HG03060 (cell line): Measurements from ENCODE around the gene HSPG2.
"Not testable (repeated sequence)": the region's sequence is repeated elsewhere in the genome, so short reads cannot be mapped to it uniquely, and the experiment has no call there.

Source experiments
- ATAC-seq: cut with Tn5 transposase; IDR thresholded peaks from one replicate; pipeline ENCODE4 v1.9.1; 2021; ENCODE audit warnings: low read depth, moderate number of reproducible peaks; ENCODE audit not compliant: unreplicated experiment

The HSPG2 gene

GRCh38 chr1:21937034-21937371 is at the start of gene HSPG2:
Gene HSPG2, minus strand, starts transcription at chr1:21937310. Its CDS starts 93 bp downstream, at chr1:21937217.
- ATAC-seq, result no peak

GRCh38 chr1:21986386-21986785 is 49.3 kb upstream of the HSPG2 start:
- not testable (repeated sequence) for ATAC-seq

GRCh38 chr1:21985893-21986292 is 48.8 kb upstream of the HSPG2 start:
- ATAC-seq, result not testable (repeated sequence)

- not testable (repeated sequence) for ATAC-seq
Measured at GRCh38 chr1:21983539-21983938, 46.4 kb upstream of the HSPG2 start.

- ATAC-seq, result not testable (repeated sequence)
Measured at GRCh38 chr1:21982122-21982521, 45.0 kb upstream of the HSPG2 start.

- not testable (repeated sequence) for ATAC-seq
Measured at GRCh38 chr1:21981253-21981652, 44.1 kb upstream of the HSPG2 start.

- ATAC-seq, result not testable (repeated sequence)
Measured at GRCh38 chr1:21980515-21981220, 43.6 kb upstream of the HSPG2 start.

GRCh38 chr1:21978209-21978608 is 41.1 kb upstream of the HSPG2 start:
- ATAC-seq, result not testable (repeated sequence)

GRCh38 chr1:21976703-21977239 is 39.7 kb upstream of the HSPG2 start, which contains the start of gene CELA3B:
Gene CELA3B, plus strand, starts transcription at chr1:21977022. Its CDS starts 18 bp downstream, at chr1:21977040.
- ATAC-seq, result not testable (repeated sequence)

- ATAC-seq, result not testable (repeated sequence)
Measured at GRCh38 chr1:21975296-21975695, 38.2 kb upstream of the HSPG2 start.

GRCh38 chr1:21974699-21975098 is 37.6 kb upstream of the HSPG2 start:
- ATAC-seq, result not testable (repeated sequence)

GRCh38 chr1:21973948-21974347 is 36.8 kb upstream of the HSPG2 start:
- not testable (repeated sequence) for ATAC-seq

GRCh38 chr1:21972973-21973441 is 35.9 kb upstream of the HSPG2 start:
- not testable (repeated sequence) for ATAC-seq

GRCh38 chr1:21970523-21970922 is 33.4 kb upstream of the HSPG2 start:
- not testable (repeated sequence) for ATAC-seq

- not testable (repeated sequence) for ATAC-seq
Measured at GRCh38 chr1:21969066-21969465, 32.0 kb upstream of the HSPG2 start.

GRCh38 chr1:21967216-21967615 is 30.1 kb upstream of the HSPG2 start:
- ATAC-seq, result not testable (repeated sequence)

GRCh38 chr1:21966247-21967000 is 29.3 kb upstream of the HSPG2 start:
- no peak for ATAC-seq

- ATAC-seq, result no peak
Measured at GRCh38 chr1:21963477-21964217, 26.5 kb upstream of the HSPG2 start.

- ATAC-seq, result no peak
Measured at GRCh38 chr1:21961799-21962198, 24.7 kb upstream of the HSPG2 start.

GRCh38 chr1:21961337-21961736 is 24.2 kb upstream of the HSPG2 start:
- ATAC-seq, result no peak
